ENCODE measurements around the gene DPYSL4.

DNA sequence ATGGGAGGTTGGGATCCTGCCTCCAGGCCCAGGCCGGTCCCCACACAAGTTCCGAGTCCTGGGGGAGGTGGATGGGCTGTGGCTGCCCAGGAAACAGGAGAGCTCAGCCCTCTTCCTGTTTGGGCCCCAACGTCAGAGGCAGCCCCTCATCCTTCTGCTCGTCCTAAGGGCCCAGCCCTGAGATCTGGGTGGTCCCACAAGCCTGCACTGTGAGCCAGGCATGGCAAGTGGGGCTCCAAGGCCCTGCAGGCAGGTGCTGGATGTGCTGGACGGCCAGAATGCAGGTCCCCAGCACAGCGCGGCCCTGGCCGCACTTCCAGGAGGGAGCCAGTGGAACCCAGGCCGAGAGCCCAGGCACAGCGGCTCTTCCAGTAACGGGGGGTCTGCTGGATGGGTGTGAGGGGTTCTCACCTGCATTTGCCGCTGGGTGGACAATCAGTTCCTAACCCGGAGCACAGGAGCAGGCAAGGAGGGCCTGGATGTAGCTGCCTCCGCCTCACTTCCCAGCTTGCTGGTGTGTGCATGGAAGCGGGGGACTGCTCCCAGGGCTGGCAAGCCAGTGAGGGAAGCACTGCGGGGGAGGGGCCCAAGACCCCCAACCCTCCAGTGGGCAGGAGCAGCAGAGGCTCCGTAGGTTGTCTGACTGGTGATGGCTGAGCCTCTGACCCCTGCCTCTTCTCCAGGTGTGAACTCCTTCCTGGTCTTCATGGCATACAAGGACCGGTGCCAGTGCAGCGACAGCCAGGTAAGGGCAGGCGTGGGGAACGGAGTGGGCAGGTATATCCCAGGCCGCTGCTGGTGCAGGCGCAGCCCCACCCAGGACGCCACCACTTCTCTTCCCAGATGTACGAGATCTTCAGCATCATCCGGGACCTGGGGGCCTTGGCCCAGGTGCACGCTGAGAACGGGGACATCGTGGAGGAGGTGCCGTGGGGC is 9.7 kb downstream of the DPYSL4 start:
- TF ChIP-seq EZH2phosphoT487 (IDR thresholded peaks at IDR 0.05; ENCODE audit: low read depth, severe bottlenecking, unreplicated experiment): no peak
- no peak for TF ChIP-seq CTCF (IDR thresholded peaks at IDR 0.05; ENCODE audit: poor library complexity)
- no peak for TF ChIP-seq EZH2 (IDR thresholded peaks at IDR 0.05; ENCODE audit: borderline replicate concordance)

Measured in hepatocyte (in vitro differentiated cells).